HG02678 (cell line): ENCODE data around the gene CTSL.
"Not testable (repeated sequence)": the region's sequence is repeated elsewhere in the genome, so short reads cannot be mapped to it uniquely, and the experiment has no call there.

Experiments
- ATAC-seq: cut with Tn5 transposase; IDR thresholded peaks from one replicate; pipeline ENCODE4 v1.9.1; 2021; ENCODE audit warnings: mild to moderate bottlenecking, moderate library complexity; ENCODE audit not compliant: unreplicated experiment

The CTSL gene

GRCh38 chr9:87751423-87751822 is 25.5 kb downstream of the CTSL start:
- no peak for ATAC-seq

- no peak for ATAC-seq
Measured at GRCh38 chr9:87751868-87752267, 25.9 kb downstream of the CTSL start.

GRCh38 chr9:87753313-87753712 is 27.4 kb downstream of the CTSL start:
- ATAC-seq, result no peak

GRCh38 chr9:87758330-87758729 is 32.4 kb downstream of the CTSL start:
- not testable (repeated sequence) for ATAC-seq

GRCh38 chr9:87759980-87760379 is 34.1 kb downstream of the CTSL start:
- ATAC-seq, result not testable (repeated sequence)

GRCh38 chr9:87760529-87760928 is 34.6 kb downstream of the CTSL start:
- no peak for ATAC-seq

- ATAC-seq, result no peak
Measured at GRCh38 chr9:87763286-87763685, 37.4 kb downstream of the CTSL start.

GRCh38 chr9:87765521-87765920 is 39.6 kb downstream of the CTSL start:
- no peak for ATAC-seq

GRCh38 chr9:87766697-87767096 is 40.8 kb downstream of the CTSL start:
- no peak for ATAC-seq

- no peak for ATAC-seq
Measured at GRCh38 chr9:87770616-87771315, 44.8 kb downstream of the CTSL start.

GRCh38 chr9:87771316-87772006 is 45.5 kb downstream of the CTSL start:
- no peak for ATAC-seq

GRCh38 chr9:87776481-87777379 is 50.8 kb downstream of the CTSL start:
- ATAC-seq, result no peak

GRCh38 chr9:87778996-87779395 is 53.1 kb downstream of the CTSL start:
- no peak for ATAC-seq
